Spleen (tissue), 7 donors: ENCODE measurements around the gene PHF24.

ENCODE experiments used
- CTCF ChIP-seq, 11 experiments: fragments of 200-600 bp in 7 of 11; fragments of 450-650 bp in 4 of 11; sonication (generic) in 4 of 11; IDR thresholded peaks in 8 of 11; conservative IDR thresholded peaks in 3 of 11; 1 replicate in 7 of 11; 2 replicates in 4 of 11; pipeline versions ENCODE4 v1.4.0 to v1.8.0; 2016 to 2021; ENCODE audit warnings: antibody characterized with exemption in 11 of 11, inconsistent platforms in 4 of 11, mild to moderate bottlenecking in 1 of 11
- POLR2AphosphoS5 ChIP-seq, 3 donors: sonication (generic); formaldehyde crosslinking; IDR thresholded peaks; one replicate each; pipeline ENCODE4 v1.5.1; 2017; ENCODE audit warnings: antibody characterized with exemption in 3 of 3
- donor health status: DM: no; HTN: no; CAD: no; lungs with moderate emphysema.
- donor health status: DM: no; HTN: no; CAD: no.
- donor health status: DM: no; HTN: no; CAD: no.

- TF ChIP-seq CTCF (IDR thresholded peaks at IDR 0.05 in 8 of 11, conservative IDR thresholded peaks at IDR 0.05 in 3 of 11) (no peak), POLR2AphosphoS5 (IDR thresholded peaks at IDR 0.05) (no peak)
Measured at GRCh38 chr9:34980181-34980761, 22.2 kb downstream of the PHF24 start.
